ENCODE data around the gene ADAMTSL1. TPM values are rescaled to one million over a fixed set of nuclear protein-coding genes. Genes with fewer than 3 reads are reported as not detected.

Gene ADAMTSL1
- total RNA-seq, 2 donors from 2014 or later, result 1.5 TPM; not detected in 1

DNA sequence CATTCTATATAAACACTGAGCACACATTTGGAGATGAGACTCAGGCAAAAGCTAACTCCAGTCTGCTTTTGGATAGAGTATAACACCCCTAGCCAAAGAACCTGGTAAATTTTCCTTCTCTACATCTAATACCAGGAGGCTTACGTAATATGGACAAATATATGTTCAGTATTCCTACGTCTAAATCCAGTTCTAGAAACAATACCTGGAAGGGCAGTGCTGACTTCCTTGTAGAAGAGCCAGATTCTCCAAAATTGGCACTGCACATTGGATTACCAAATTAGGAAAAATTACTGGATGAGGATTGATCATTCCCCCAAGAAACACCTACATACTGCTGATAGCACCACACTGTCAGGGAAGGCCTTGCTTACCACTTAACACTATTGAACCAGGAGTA is 311.7 kb downstream of the ADAMTSL1 start:
- H3K4me3 ChIP-seq (ENCODE audit: low read length), result no peak overlapping the region
- no peaks in the 10 kb centered on the region for H3K27me3 ChIP-seq (ENCODE audit: control insufficient read depth, insufficient read depth, low read length, poor library complexity, severe bottlenecking)
- H3K27ac ChIP-seq (ENCODE audit: low read depth, low read length), result no peak overlapping the region
- no peaks in the 10 kb centered on the region for H3K4me1 ChIP-seq (ENCODE audit: control insufficient read depth, insufficient read depth, low read length)
- no peaks in the 10 kb centered on the region for H3K27me3 Mint-ChIP-seq (ENCODE audit: insufficient read depth)
- no peak overlapping the region for H3K4me3 Mint-ChIP-seq
- no peak overlapping the region for H3K9ac ChIP-seq (ENCODE audit: extremely low read depth, low read length, poor library complexity, severe bottlenecking)
- H3K9me3 ChIP-seq (ENCODE audit: control insufficient read depth, low read length), result no peaks in the 10 kb centered on the region
- H3K9me3 Mint-ChIP-seq, result no peaks in the 10 kb centered on the region
- H3K4me1 Mint-ChIP-seq, result peaks cover 2% of the 10 kb centered on the region
- WGBS, 2 experiments (ENCODE audit: insufficient coverage in 1 of 2, insufficient read length in 1 of 2), result 97 to 100% methylated on average over 1 to 2 of the region's 2 CpGs
- TF ChIP-seq, protein P1, sequence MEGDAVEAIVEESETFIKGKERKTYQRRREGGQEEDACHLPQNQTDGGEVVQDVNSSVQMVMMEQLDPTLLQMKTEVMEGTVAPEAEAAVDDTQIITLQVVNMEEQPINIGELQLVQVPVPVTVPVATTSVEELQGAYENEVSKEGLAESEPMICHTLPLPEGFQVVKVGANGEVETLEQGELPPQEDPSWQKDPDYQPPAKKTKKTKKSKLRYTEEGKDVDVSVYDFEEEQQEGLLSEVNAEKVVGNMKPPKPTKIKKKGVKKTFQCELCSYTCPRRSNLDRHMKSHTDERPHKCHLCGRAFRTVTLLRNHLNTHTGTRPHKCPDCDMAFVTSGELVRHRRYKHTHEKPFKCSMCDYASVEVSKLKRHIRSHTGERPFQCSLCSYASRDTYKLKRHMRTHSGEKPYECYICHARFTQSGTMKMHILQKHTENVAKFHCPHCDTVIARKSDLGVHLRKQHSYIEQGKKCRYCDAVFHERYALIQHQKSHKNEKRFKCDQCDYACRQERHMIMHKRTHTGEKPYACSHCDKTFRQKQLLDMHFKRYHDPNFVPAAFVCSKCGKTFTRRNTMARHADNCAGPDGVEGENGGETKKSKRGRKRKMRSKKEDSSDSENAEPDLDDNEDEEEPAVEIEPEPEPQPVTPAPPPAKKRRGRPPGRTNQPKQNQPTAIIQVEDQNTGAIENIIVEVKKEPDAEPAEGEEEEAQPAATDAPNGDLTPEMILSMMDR (conservative IDR thresholded peaks at IDR 0.05), result no peak
- DNase-seq, result no peak
- H3K36me3 Mint-ChIP-seq (ENCODE audit: low read depth), result no peaks in the 10 kb centered on the region
- H3K36me3 ChIP-seq (ENCODE audit: control insufficient read depth, insufficient read depth, low read length), result no peaks in the 10 kb centered on the region
- H3K27ac Mint-ChIP-seq, result no peak overlapping the region

DNA sequence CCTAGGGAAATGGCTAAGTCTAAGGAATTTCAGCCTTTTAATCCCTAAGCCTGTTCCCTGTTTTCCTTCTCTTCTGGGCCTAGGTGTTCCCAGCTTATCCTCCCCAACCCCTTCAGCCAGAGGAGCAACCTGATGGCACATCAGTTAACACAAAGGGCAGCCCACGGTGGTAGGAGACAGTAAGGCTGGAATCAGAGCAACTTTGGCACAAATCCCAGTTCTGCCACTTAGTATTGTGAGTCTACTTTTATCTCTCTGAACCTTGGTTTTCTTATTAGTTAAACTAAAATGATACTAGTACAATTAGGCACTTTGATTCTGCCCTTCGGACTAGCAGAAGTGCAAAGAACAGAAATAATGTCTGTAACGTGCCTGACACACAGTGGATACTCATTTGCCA is 312.2 kb downstream of the ADAMTSL1 start:
- Mint-ChIP-seq H3K36me3 (ENCODE audit: low read depth) (no peaks in the 10 kb centered on the region), H3K4me3 (no peak overlapping the region), H3K9me3 (no peaks in the 10 kb centered on the region), H3K27ac (no peak overlapping the region), H3K4me1 (peaks cover 2% of the 10 kb centered on the region), H3K27me3 (ENCODE audit: insufficient read depth) (no peaks in the 10 kb centered on the region)
- no peak overlapping the region for H3K4me3 ChIP-seq (ENCODE audit: low read length)
- TF ChIP-seq, protein P1 (conservative IDR thresholded peaks at IDR 0.05), result no peak
- DNase-seq, result no peak
- H3K27ac ChIP-seq (ENCODE audit: low read depth, low read length), result no peak overlapping the region
- WGBS, 2 experiments (ENCODE audit: insufficient coverage in 1 of 2, insufficient read length in 1 of 2), result 40 to 77% methylated on average over 1 to 3 of the region's 3 CpGs
- H3K9me3 ChIP-seq (ENCODE audit: control insufficient read depth, low read length), result no peaks in the 10 kb centered on the region
- H3K36me3 ChIP-seq (ENCODE audit: control insufficient read depth, insufficient read depth, low read length), result no peaks in the 10 kb centered on the region
- H3K4me1 ChIP-seq (ENCODE audit: control insufficient read depth, insufficient read depth, low read length), result no peaks in the 10 kb centered on the region
- no peaks in the 10 kb centered on the region for H3K27me3 ChIP-seq (ENCODE audit: control insufficient read depth, insufficient read depth, low read length, poor library complexity, severe bottlenecking)
- H3K9ac ChIP-seq (ENCODE audit: extremely low read depth, low read length, poor library complexity, severe bottlenecking), result no peak overlapping the region

DNA sequence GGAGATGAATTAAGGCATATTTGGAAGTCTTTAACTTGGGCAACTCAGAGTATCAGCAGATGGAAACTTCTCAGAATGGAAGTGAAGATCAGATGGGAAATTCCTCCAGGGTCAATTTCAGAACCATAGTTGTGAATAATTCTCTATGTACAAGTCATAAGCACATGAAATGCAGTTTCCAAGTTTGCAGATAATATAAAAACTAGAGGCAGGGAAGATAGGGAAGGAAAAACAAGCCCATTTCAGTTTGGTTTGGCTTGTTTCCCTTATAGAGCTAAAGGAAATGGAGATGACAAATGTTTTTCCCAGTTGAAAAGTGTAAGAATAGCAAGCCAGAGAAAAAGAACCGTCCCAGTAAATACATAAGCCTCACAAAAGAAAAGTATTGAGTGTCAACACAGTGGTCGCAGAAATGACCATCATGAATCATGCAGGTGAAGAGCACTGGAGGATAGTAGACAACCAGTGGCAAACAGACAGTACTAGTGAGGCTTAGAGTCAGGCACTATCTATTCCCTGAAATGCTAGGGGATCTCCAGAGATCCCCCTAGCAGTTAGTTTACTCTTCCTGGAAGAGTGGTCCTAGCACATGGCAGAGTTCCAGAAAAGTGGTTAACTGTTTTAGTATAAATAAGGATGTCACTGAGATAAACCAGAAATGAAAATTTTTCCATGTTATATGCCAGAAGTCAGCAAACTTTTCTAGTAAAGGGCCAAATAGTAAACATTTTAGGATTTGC is 313.1 kb downstream of the ADAMTSL1 start:
- Histone ChIP-seq H3K9ac (ENCODE audit: extremely low read depth, low read length, poor library complexity, severe bottlenecking) (no peak overlapping the region), H3K36me3 (ENCODE audit: control insufficient read depth, insufficient read depth, low read length) (no peaks in the 10 kb centered on the region), H3K4me3 (ENCODE audit: low read length) (no peak overlapping the region), H3K4me1 (ENCODE audit: control insufficient read depth, insufficient read depth, low read length) (no peaks in the 10 kb centered on the region), H3K27me3 (ENCODE audit: control insufficient read depth, insufficient read depth, low read length, poor library complexity, severe bottlenecking) (no peaks in the 10 kb centered on the region), H3K9me3 (ENCODE audit: control insufficient read depth, low read length) (no peaks in the 10 kb centered on the region), H3K27ac (ENCODE audit: low read depth, low read length) (no peak overlapping the region)
- no peaks in the 10 kb centered on the region for H3K27me3 Mint-ChIP-seq (ENCODE audit: insufficient read depth)
- no peak overlapping the region for H3K4me3 Mint-ChIP-seq
- H3K9me3 Mint-ChIP-seq, result no peaks in the 10 kb centered on the region
- no peaks in the 10 kb centered on the region for H3K36me3 Mint-ChIP-seq (ENCODE audit: low read depth)
- no peak overlapping the region for H3K27ac Mint-ChIP-seq
- DNase-seq, result no peak
- H3K4me1 Mint-ChIP-seq, result peaks cover 2% of the 10 kb centered on the region
- TF ChIP-seq, protein P1 (conservative IDR thresholded peaks at IDR 0.05), result no peak
- 94 to 100% methylated on average over 1 to 2 of the region's 2 CpGs for WGBS, 2 experiments (ENCODE audit: insufficient coverage in 1 of 2, insufficient read length in 1 of 2)

All from endodermal cell (in vitro differentiated cells).